ENCODE measurements around the gene MATN4.

GRCh38 chr20:45269056-45269455 is 39.0 kb downstream of the MATN4 start:
- no peak for TF ChIP-seq CTCF (conservative IDR thresholded peaks at IDR 0.05; ENCODE audit: low read length)
- TF ChIP-seq EZH2phosphoT487 (IDR thresholded peaks at IDR 0.05; ENCODE audit: borderline replicate concordance, low read depth, low read length): no peak
